Measurements from ENCODE around the gene GNG2.

- no peak for TF ChIP-seq KLF1 (tag by site-specific recombination; IDR thresholded peaks at IDR 0.05)
- TF ChIP-seq ZNF549 (tag by site-specific recombination; IDR thresholded peaks at IDR 0.05) = no peak
- TF ChIP-seq CTCF (tag by site-specific recombination; IDR thresholded peaks at IDR 0.05) = no peak
- no peak for TF ChIP-seq ZNF654 (tag by site-specific recombination; IDR thresholded peaks at IDR 0.05; ENCODE audit: low read depth)
- TF ChIP-seq ZBTB8A (tag by site-specific recombination; IDR thresholded peaks at IDR 0.05) = no peak
These were observed 72.8 kb downstream of the GNG2 start for GRCh38 chr14:51933191-51933590.
